ENCODE measurements around the gene DCAF16.

- TF ChIP-seq CTCF (IDR thresholded peaks at IDR 0.05 in 8 of 11, conservative IDR thresholded peaks at IDR 0.05 in 3 of 11) (no peak), POLR2A (IDR thresholded peaks at IDR 0.05) (no peak)
Measured at GRCh38 chr4:17788956-17789355, 21.6 kb downstream of the DCAF16 start.
